ENCODE results near the gene MBIP.

Gene MBIP

GRCh38 chr14:36264107-36264506 lies 56.3 kb downstream of the MBIP start:
- no peak for DNase-seq (ENCODE audit: low read depth)

GRCh38 chr14:36260970-36261640 lies 59.3 kb downstream of the MBIP start:
- DNase-seq (ENCODE audit: low read depth), result no peak

GRCh38 chr14:36258241-36258640 lies 62.2 kb downstream of the MBIP start:
- no peak for DNase-seq (ENCODE audit: low read depth)

GRCh38 chr14:36256126-36256801 lies 64.2 kb downstream of the MBIP start:
- no peak for DNase-seq (ENCODE audit: low read depth)

- DNase-seq (ENCODE audit: low read depth), result no peak
Measured at GRCh38 chr14:36254020-36254624, 66.3 kb downstream of the MBIP start.

Measured in stimulated activated CD8-positive, alpha-beta memory T cell treated with anti-CD3 and anti-CD28 coated beads, Interleukin-15, amount 100 ng/mL, for 24 hours (primary cell).